Measurements from ENCODE around the gene URB2. TPM values are rescaled to one million over a fixed set of nuclear protein-coding genes. Genes with fewer than 3 reads are reported as not detected.
"Not testable (repeated sequence)": the region's sequence is repeated elsewhere in the genome, so short reads cannot be mapped to it uniquely, and the experiment has no call there.

Gene URB2
- total RNA-seq, 1 donor from 2014 or later: 21.8 TPM

DNA sequence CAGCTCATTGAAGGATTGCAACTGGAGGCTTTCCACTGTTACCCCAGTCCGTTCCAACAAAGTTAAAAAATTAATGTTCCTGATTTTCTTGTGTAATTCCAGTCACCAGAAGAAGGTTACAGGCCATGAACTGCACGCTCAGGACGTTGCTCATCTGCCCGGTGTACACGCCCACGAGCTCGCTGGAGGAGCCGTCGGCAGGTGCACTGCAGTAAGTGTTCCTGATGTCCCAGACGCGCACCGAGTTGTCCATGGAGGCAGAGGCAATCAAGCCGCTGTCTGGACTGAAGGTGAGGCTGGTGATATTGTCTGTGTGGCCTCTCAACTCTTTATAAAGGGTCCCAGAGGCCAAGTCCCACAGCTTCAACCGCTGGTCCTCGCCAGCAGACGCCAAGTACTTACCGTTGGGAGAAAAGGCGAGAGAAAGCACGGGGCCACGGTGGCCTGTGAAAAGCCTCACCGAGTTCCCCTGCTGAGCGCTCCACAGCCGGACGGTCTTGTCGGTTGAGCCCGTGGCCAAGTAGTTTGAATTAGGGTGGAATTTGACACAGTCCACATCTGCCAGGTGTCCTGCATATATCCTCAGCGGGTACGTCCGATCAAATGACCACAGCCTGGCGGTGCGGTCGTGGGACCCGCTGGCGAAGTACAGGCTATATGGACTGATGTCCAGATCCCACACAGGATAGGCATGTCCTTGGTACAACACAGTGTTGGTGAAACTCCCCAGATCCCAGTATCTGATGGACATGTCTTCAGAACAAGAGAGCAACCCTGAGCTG lies 31.6 kb upstream of the URB2 start:
- POLR2A ChIA-PET: interaction anchor here (0.6 kb wide), 1 partner anchor 41 kb away, joined by 4 read pairs; no protein-coding TSS in a partner anchor
- Mint-ChIP-seq H3K4me1 (no peaks in the 10 kb centered on the region), H3K4me3 (no peak overlapping the region), H3K27me3 (no peaks in the 10 kb centered on the region), H3K36me3 (ENCODE audit: low read depth) (peaks cover 63% of the 10 kb centered on the region), H3K27ac (no peak overlapping the region), H3K9me3 (no peaks in the 10 kb centered on the region)
- ATAC-seq (ENCODE audit: low read depth) (no peak), DNase-seq (no peak)
- intact Hi-C loops (cut with micrococcal nuclease): no loop called here
- TF ChIP-seq, protein P1, sequence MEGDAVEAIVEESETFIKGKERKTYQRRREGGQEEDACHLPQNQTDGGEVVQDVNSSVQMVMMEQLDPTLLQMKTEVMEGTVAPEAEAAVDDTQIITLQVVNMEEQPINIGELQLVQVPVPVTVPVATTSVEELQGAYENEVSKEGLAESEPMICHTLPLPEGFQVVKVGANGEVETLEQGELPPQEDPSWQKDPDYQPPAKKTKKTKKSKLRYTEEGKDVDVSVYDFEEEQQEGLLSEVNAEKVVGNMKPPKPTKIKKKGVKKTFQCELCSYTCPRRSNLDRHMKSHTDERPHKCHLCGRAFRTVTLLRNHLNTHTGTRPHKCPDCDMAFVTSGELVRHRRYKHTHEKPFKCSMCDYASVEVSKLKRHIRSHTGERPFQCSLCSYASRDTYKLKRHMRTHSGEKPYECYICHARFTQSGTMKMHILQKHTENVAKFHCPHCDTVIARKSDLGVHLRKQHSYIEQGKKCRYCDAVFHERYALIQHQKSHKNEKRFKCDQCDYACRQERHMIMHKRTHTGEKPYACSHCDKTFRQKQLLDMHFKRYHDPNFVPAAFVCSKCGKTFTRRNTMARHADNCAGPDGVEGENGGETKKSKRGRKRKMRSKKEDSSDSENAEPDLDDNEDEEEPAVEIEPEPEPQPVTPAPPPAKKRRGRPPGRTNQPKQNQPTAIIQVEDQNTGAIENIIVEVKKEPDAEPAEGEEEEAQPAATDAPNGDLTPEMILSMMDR (IDR thresholded peaks at IDR 0.05): no peak
- CTCF ChIA-PET: no interaction called here

GRCh38 chr1:229595876-229596275 lies 30.2 kb upstream of the URB2 start:
- H3K27me3 Mint-ChIP-seq; H3K27ac Mint-ChIP-seq; CTCF ChIA-PET; intact Hi-C loops (cut with micrococcal nuclease); H3K4me3 Mint-ChIP-seq; ATAC-seq (ENCODE audit: low read depth); H3K4me1 Mint-ChIP-seq; H3K9me3 Mint-ChIP-seq; POLR2A ChIA-PET; DNase-seq: not testable (repeated sequence)
- peaks cover 70% of the 10 kb centered on the region for H3K36me3 Mint-ChIP-seq (ENCODE audit: low read depth)

GRCh38 chr1:229596925-229597699 lies 28.9 kb upstream of the URB2 start:
- no peak for DNase-seq
- POLR2A ChIA-PET: interaction anchor here (0.9 kb wide), 1 partner anchor 39 kb away, joined by 3 read pairs; the partner anchor contains the start of gene ABCB10
- peaks cover 75% of the 10 kb centered on the region for H3K36me3 Mint-ChIP-seq (ENCODE audit: low read depth)
- ATAC-seq (ENCODE audit: low read depth): no peak
- intact Hi-C loops (cut with micrococcal nuclease): no loop called here
- H3K27ac Mint-ChIP-seq: no peak overlapping the region
- no peak overlapping the region for H3K4me3 Mint-ChIP-seq
- no peaks in the 10 kb centered on the region for H3K9me3 Mint-ChIP-seq
- H3K27me3 Mint-ChIP-seq: no peaks in the 10 kb centered on the region
- H3K4me1 Mint-ChIP-seq: no peaks in the 10 kb centered on the region
- CTCF ChIA-PET: interaction anchor here (0.8 kb wide), 1 partner anchor 23 kb away, joined by 3 read pairs; no protein-coding TSS in a partner anchor
- TF ChIP-seq, protein P1 (IDR thresholded peaks at IDR 0.05): no peak

DNA sequence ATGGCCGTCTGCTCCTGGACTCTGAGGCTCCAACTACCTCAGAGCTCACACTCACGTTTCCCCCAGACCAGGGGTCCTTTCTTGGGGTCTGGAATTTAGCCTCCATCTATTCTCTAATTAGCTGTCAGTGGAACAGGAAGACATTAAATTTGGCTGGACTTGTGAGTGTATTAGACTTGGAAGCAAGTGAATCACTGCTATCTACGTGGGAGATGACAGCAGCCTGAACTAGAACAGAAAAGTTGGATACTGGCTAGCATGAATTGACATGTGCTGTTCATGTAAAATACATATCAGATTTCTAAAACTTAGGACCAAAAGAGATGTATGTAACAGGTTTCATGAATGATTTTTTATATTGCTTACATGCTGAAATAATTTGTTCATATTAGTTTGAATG lies 28.2 kb upstream of the URB2 start:
- ATAC-seq (ENCODE audit: low read depth): no peak
- ChIA-PET POLR2A (no interaction called here), CTCF (no interaction called here)
- H3K27ac Mint-ChIP-seq: no peak overlapping the region
- H3K36me3 Mint-ChIP-seq (ENCODE audit: low read depth): peaks cover 76% of the 10 kb centered on the region
- H3K4me3 Mint-ChIP-seq: no peak overlapping the region
- no peak for DNase-seq
- no peaks in the 10 kb centered on the region for H3K4me1 Mint-ChIP-seq
- TF ChIP-seq, protein P1 (IDR thresholded peaks at IDR 0.05): no peak
- no peaks in the 10 kb centered on the region for H3K27me3 Mint-ChIP-seq
- no peaks in the 10 kb centered on the region for H3K9me3 Mint-ChIP-seq
- intact Hi-C loops (cut with micrococcal nuclease): no loop called here

- no peaks in the 10 kb centered on the region for H3K4me1 Mint-ChIP-seq
- no peaks in the 10 kb centered on the region for H3K9me3 Mint-ChIP-seq
- TF ChIP-seq, protein P1 (IDR thresholded peaks at IDR 0.05): no peak
- no peak overlapping the region for H3K27ac Mint-ChIP-seq
- ChIA-PET POLR2A (interaction anchor here (0.8 kb wide), 1 partner anchor 42 kb away, joined by 3 read pairs; no protein-coding TSS in a partner anchor), CTCF (no interaction called here)
- ATAC-seq (ENCODE audit: low read depth) (no peak), DNase-seq (no peak)
- intact Hi-C loops (cut with micrococcal nuclease): no loop called here
- no peak overlapping the region for H3K4me3 Mint-ChIP-seq
- peaks cover 72% of the 10 kb centered on the region for H3K36me3 Mint-ChIP-seq (ENCODE audit: low read depth)
- H3K27me3 Mint-ChIP-seq: no peaks in the 10 kb centered on the region
Measured at GRCh38 chr1:229599218-229599954, 26.7 kb upstream of the URB2 start.

Measured in activated B cell treated with CpG ODN at 0.5 μM for 24 hours (primary cell).